ENCODE data around the gene SF3B6. TPM values are rescaled to one million over a fixed set of nuclear protein-coding genes. Genes with fewer than 3 reads are reported as not detected.

Gene SF3B6
- polyA plus RNA-seq, 4 donors: 152 to 175 (median 168) TPM

DNA sequence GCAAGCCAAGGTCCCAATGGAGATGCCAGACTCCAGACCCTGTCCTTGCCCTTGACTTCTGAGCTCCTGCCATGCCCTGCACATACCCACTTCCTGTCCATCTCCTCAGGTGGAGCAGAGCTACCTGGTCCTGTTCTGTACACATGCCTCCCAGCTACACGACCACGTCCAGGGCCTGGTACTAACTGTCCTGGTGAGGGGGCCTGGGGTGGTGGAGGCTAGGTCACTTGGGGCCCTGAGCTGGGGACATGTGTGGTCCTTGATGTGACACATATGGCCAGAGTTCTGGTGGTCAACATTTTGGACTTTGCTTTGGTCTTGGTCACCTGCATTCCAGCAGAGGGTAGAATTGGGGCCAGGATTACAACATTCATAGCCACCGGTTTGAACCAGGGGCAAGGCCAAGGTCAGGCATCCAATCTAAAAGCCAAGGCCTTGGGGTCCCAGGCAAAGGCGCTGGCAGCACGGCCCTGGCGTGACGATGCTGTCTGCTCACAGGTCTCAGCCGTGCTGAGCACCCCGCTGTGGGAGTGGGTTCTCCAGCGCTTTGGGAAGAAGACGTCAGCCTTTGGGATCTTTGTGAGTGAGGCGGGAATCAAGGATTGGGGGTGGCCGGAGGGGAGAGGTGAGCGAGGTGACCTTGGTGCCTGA is 53.7 kb downstream of the SF3B6 start:
- DNase-seq (ENCODE audit: low read depth in 4 of 4, low spot score in 3 of 4): no peak

- no peak for DNase-seq (ENCODE audit: low read depth in 4 of 4, low spot score in 3 of 4)
These were observed 54.8 kb downstream of the SF3B6 start for GRCh38 chr2:24021122-24021998.

GRCh38 chr2:24020244-24020643 is 55.9 kb downstream of the SF3B6 start:
- no peak for DNase-seq (ENCODE audit: low read depth in 4 of 4, low spot score in 3 of 4)

DNA sequence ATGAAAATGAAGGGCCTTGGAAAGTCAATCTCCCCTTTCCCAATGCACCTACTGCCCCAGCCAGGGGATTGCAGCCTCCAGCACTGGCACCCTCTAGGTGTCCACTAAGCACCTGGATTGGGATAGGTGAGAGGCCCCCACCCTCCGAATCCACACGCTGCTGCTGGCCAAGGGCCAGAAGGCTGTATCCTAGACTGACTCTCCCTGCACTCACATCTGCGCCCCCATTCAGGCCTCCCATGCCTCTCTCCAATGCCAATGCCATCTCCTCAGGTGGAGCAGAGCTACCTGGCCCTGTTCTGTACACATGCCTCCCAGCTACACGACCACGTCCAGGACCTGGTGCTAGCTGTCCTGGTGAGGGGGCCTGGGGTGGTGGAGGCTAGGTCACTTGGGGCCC is 56.4 kb downstream of the SF3B6 start:
- no peak for DNase-seq (ENCODE audit: low read depth in 4 of 4, low spot score in 3 of 4)

- no peak for DNase-seq (ENCODE audit: low read depth in 4 of 4, low spot score in 3 of 4)
These were observed 57.9 kb downstream of the SF3B6 start for GRCh38 chr2:24018241-24018640.

DNA sequence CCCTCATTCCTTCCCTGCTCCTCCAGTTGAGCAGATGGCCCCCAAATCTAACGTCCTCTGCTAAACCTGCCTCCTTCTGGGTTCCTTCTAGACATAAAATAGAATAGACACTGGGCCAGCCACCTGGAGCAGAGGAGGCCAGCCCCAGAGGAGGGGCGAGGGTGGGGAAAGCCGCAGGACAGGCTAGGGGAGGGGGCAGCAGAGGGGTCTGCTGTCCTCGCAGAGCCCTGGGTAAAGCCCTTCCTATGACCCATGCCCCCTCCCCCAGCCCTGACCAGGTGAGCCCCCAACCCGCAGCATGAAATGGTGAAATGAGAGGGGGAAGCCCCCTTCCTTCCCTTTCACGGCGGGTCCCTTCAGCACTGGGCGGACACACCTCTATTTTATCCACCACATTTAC is 58.4 kb downstream of the SF3B6 start:
- no peak for DNase-seq (ENCODE audit: low read depth in 4 of 4, low spot score in 3 of 4)

Other genes with a start within 250 kb of the SF3B6 start
- 10 to 100 TPM; 20.0 to 24.1 (median 20.4) TPM for gene ATAD2B, start 149.2 kb downstream of the SF3B6 start, polyA plus RNA-seq (ENCODE audit: insufficient read length in 4 of 4)
- 10 to 100 TPM; 19.1 to 22.9 (median 20.4) TPM for gene UBXN2A, start 135.9 kb downstream of the SF3B6 start, polyA plus RNA-seq (ENCODE audit: insufficient read length in 4 of 4)
- gene MFSD2B, start 66.2 kb downstream of the SF3B6 start, polyA plus RNA-seq (ENCODE audit: insufficient read length in 4 of 4): 1 to 10 TPM; 3.3 to 4.1 (median 4.0) TPM
- 10 to 100 TPM; 14.2 to 18.4 (median 17.0) TPM for gene WDCP, start 28.9 kb downstream of the SF3B6 start, polyA plus RNA-seq (ENCODE audit: insufficient read length in 4 of 4)
- gene FKBP1B, start 26.6 kb downstream of the SF3B6 start, polyA plus RNA-seq (ENCODE audit: insufficient read length in 4 of 4): 10 to 100 TPM in 3 of 4 donors, 1 to 10 TPM in 1; 9.3 to 14.0 (median 11.4) TPM
- gene TP53I3, start 8.5 kb upstream of the SF3B6 start, polyA plus RNA-seq (ENCODE audit: insufficient read length in 4 of 4): 10 to 100 TPM; 48.1 to 53.1 (median 50.7) TPM
- 1 to 10 TPM; 1.4 to 3.2 (median 2.8) TPM for gene PFN4, start 47.0 kb upstream of the SF3B6 start, polyA plus RNA-seq (ENCODE audit: insufficient read length in 4 of 4)
- gene FAM228B, start 47.1 kb upstream of the SF3B6 start, polyA plus RNA-seq (ENCODE audit: insufficient read length in 4 of 4): 10 to 100 TPM; 21.6 to 33.0 (median 29.3) TPM
- 1 to 10 TPM in 1 of 4 donors, under 1 TPM in 3; 0.62 to 1.9 (median 0.86) TPM for gene FAM228A, start 98.7 kb upstream of the SF3B6 start, polyA plus RNA-seq (ENCODE audit: insufficient read length in 4 of 4)

Measured in right renal pelvis (tissue), 4 donors.